Neural progenitor cell (in vitro differentiated cells): ENCODE results near the gene CD70. TPM values are rescaled to one million over a fixed set of nuclear protein-coding genes. Genes with fewer than 3 reads are reported as not detected.
"Not testable (repeated sequence)": the region's sequence is repeated elsewhere in the genome, so short reads cannot be mapped to it uniquely, and the experiment has no call there.

Experiments
- DNase-seq: peaks from one replicate; pipeline ENCODE4 v3.0.0-alpha.2; 2016; ENCODE audit warnings: low spot score
- H2AFZ ChIP-seq: fragments of 200-600 bp; sonication (generic); replicated peaks from 2 replicates; pipeline ENCODE4 v1.6.1; 2016; ENCODE audit warnings: antibody characterized with exemption
- H3F3A ChIP-seq: fragments of 200-600 bp; sonication (generic); 2 replicates; pipeline ENCODE4 v1.6.1; 2016; ENCODE audit warnings: antibody characterized with exemption, low read depth
- H3K27ac ChIP-seq: fragments of 200-600 bp; sonication (generic); 2 replicates; pipeline ENCODE4 v1.5.1; 2016; ENCODE audit warnings: mild to moderate bottlenecking
- H3K27me3 ChIP-seq: fragments of 200-600 bp; sonication (generic); 2 replicates; pipeline ENCODE4 v1.6.1; 2016; ENCODE audit warnings: mild to moderate bottlenecking, moderate library complexity
- H3K36me3 ChIP-seq: fragments of 200-600 bp; sonication (generic); 2 replicates; pipeline ENCODE4 v1.5.1; 2016
- H3K4me1 ChIP-seq: fragments of 200-600 bp; sonication (generic); 2 replicates; pipeline ENCODE4 v1.6.1; 2016; ENCODE audit warnings: mixed run types
- H3K4me2 ChIP-seq: fragments of 200-600 bp; sonication (generic); 2 replicates; pipeline ENCODE4 v1.6.1; 2016
- H3K4me3 ChIP-seq: fragments of 200-600 bp; sonication (generic); 2 replicates; pipeline ENCODE4 v1.5.1; 2016
- H3K79me2 ChIP-seq: fragments of 200-600 bp; sonication (generic); 2 replicates; pipeline ENCODE4 v1.6.1; 2016; ENCODE audit warnings: low read depth
- H3K9ac ChIP-seq: fragments of 200-600 bp; sonication (generic); 2 replicates; pipeline ENCODE4 v1.6.1; 2016
- H3K9me3 ChIP-seq: fragments of 200-600 bp; sonication (generic); 2 replicates; pipeline ENCODE4 v1.5.1; 2016; ENCODE audit warnings: low read depth
- H4K20me1 ChIP-seq: fragments of 200-600 bp; sonication (generic); 2 replicates; pipeline ENCODE4 v1.6.1; 2016; ENCODE audit warnings: low read depth
- H3K27ac Mint-ChIP-seq: 3 replicates; pipeline ENCODE4 v1.8.0; 2021; ENCODE audit warnings: mixed read lengths
- H3K27me3 Mint-ChIP-seq: 2 replicates; pipeline ENCODE4 v1.8.0; 2022; ENCODE audit warnings: low read depth, mild to moderate bottlenecking, inconsistent platforms, moderate library complexity, mixed read lengths; ENCODE audit not compliant: insufficient read depth
- H3K36me3 Mint-ChIP-seq: 3 replicates; pipeline ENCODE4 v1.8.0; 2021; ENCODE audit warnings: mixed read lengths
- H3K4me1 Mint-ChIP-seq: 3 replicates; pipeline ENCODE4 v1.8.0; 2021; ENCODE audit warnings: mixed read lengths
- H3K4me3 Mint-ChIP-seq: 3 replicates; pipeline ENCODE4 v1.8.0; 2021; ENCODE audit warnings: mild to moderate bottlenecking, moderate library complexity, mixed read lengths
- H3K9me3 Mint-ChIP-seq: 3 replicates; pipeline ENCODE4 v1.8.0; 2020; ENCODE audit warnings: mixed read lengths
- EZH2 ChIP-seq: fragments of 200-600 bp; sonication (generic); IDR thresholded peaks from 2 replicates; pipeline ENCODE4 v1.6.1; 2017; ENCODE audit warnings: antibody characterized with exemption, mild to moderate bottlenecking, moderate library complexity
- EZH2phosphoT487 ChIP-seq: fragments of 200-600 bp; sonication (generic); IDR thresholded peaks from 2 replicates; pipeline ENCODE4 v1.6.1; 2017; ENCODE audit warnings: antibody characterized with exemption
- total RNA-seq: library from RNA; depleted of rRNA; stranded (reverse); fragments of >200 nt; gene quantifications from 2 replicates; pipeline ENCODE4 v1.2.3, GENCODE V29; 2015; ENCODE audit warnings: low replicate concordance
- TF ChIP-seq, protein P1 (sequence below): fragments of 200-600 bp; sonication (generic); IDR thresholded peaks from 2 replicates; pipeline ENCODE4 v1.5.1; 2017; ENCODE audit warnings: antibody characterized with exemption, mild to moderate bottlenecking

CD70 gene
- total RNA-seq, 1 donor from 2014 or later = not detected

DNA sequence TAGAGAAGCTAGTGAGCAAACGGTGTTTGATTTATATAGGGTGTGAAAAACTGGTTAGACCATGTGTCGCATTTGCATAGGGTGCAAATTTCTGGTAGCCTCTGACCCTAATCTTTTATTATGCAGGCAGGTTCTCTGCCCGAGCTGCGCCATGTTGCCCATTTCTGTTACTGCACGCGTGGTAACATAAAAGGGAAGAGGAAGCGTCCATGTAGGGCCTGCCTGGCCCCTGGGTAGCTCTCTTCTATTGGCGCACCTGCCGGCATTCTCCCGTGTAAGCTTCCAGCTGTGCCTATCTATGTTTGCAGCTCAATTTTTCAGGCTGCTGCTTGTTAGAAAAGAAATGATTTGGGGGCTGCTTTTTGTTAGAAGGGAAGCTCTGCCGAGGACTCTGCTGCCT is 14.0 kb upstream of the CD70 start:
- DNase-seq = no peak
- H3K27me3 Mint-ChIP-seq = peaks cover 7% of the 10 kb centered on the region
- no peaks in the 10 kb centered on the region for H3K36me3 Mint-ChIP-seq
- H3K4me2 ChIP-seq = no peak overlapping the region
- H3K27me3 ChIP-seq = no peaks in the 10 kb centered on the region
- no peaks in the 10 kb centered on the region for H3K79me2 ChIP-seq
- no peak overlapping the region for H3K4me3 Mint-ChIP-seq
- no peak overlapping the region for H3K9ac ChIP-seq
- no peak for TF ChIP-seq EZH2
- no peak for TF ChIP-seq EZH2phosphoT487
- no peaks in the 10 kb centered on the region for H3K4me1 ChIP-seq
- no peak overlapping the region for H3K4me3 ChIP-seq
- H3F3A ChIP-seq = no peaks in the 10 kb centered on the region
- H3K9me3 Mint-ChIP-seq = no peaks in the 10 kb centered on the region
- H2AFZ ChIP-seq = no peak overlapping the region
- H3K9me3 ChIP-seq = no peaks in the 10 kb centered on the region
- H3K4me1 Mint-ChIP-seq = peaks cover 3% of the 10 kb centered on the region
- no peaks in the 10 kb centered on the region for H4K20me1 ChIP-seq
- no peaks in the 10 kb centered on the region for H3K36me3 ChIP-seq
- no peak overlapping the region for H3K27ac ChIP-seq
- no peak overlapping the region for H3K27ac Mint-ChIP-seq

DNA sequence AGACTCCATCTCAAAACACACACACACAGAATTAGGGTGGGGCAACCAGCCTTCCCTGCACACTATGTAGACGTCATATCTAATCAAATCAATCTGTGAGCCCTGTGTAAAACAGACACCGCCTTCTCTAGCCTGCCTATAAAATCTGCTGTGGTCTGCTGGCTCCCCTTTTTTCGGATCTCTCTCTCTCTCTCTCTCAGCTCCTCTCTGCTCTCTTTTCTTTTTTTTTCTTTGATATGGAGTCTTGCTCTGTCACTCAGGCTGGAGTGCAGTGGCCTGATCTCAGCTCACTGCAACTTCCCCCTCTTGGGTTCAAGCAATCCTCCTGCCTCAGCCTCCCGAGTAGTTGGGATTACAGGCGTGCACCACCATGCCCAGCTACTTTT is 11.8 kb upstream of the CD70 start:
- Mint-ChIP-seq H3K36me3 (no peaks in the 10 kb centered on the region), H3K27ac (no peak overlapping the region), H3K9me3 (peaks cover 3% of the 10 kb centered on the region), H3K4me3 (no peak overlapping the region), H3K4me1 (peaks cover 3% of the 10 kb centered on the region), H3K27me3 (peaks cover 7% of the 10 kb centered on the region)
- Histone ChIP-seq H3K4me2 (no peak overlapping the region), H3K79me2 (no peaks in the 10 kb centered on the region), H3K27me3 (no peaks in the 10 kb centered on the region), H3K27ac (no peak overlapping the region), H2AFZ (no peak overlapping the region), H3K9ac (no peak overlapping the region), H3K9me3 (no peaks in the 10 kb centered on the region), H3F3A (no peaks in the 10 kb centered on the region), H4K20me1 (no peaks in the 10 kb centered on the region), H3K4me1 (no peaks in the 10 kb centered on the region), H3K4me3 (no peak overlapping the region), H3K36me3 (no peaks in the 10 kb centered on the region)
- TF ChIP-seq EZH2phosphoT487 = no peak
- no peak for TF ChIP-seq EZH2
- TF ChIP-seq, protein P1, sequence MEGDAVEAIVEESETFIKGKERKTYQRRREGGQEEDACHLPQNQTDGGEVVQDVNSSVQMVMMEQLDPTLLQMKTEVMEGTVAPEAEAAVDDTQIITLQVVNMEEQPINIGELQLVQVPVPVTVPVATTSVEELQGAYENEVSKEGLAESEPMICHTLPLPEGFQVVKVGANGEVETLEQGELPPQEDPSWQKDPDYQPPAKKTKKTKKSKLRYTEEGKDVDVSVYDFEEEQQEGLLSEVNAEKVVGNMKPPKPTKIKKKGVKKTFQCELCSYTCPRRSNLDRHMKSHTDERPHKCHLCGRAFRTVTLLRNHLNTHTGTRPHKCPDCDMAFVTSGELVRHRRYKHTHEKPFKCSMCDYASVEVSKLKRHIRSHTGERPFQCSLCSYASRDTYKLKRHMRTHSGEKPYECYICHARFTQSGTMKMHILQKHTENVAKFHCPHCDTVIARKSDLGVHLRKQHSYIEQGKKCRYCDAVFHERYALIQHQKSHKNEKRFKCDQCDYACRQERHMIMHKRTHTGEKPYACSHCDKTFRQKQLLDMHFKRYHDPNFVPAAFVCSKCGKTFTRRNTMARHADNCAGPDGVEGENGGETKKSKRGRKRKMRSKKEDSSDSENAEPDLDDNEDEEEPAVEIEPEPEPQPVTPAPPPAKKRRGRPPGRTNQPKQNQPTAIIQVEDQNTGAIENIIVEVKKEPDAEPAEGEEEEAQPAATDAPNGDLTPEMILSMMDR = no peak
- DNase-seq = no peak

DNA sequence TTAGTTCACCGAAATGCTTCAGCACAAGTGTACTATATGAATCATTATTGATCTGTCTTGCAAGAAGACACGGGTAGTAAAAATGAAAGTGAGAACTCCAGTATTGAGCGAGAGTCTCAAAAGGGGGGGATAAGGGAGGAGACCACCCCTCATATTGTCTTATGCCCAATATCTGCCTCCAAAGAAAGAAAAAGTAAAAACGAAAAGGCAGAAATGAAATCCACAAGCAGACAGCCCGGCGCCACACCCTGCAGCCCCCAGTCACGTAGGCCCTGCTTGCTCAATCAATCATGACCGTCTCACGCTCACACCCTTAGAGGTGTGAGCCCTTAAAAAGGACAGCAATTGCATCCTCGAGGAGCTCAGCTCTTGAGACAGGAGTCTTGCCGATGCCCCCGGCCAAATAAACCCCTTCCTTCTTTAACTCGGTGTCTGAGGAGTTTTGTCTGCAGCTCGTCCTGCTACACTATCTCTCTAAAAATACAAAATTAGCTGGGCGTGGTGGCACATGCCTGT is 10.6 kb upstream of the CD70 start:
- not testable (repeated sequence) for H3K4me1 Mint-ChIP-seq, H3K4me2 ChIP-seq, H3K36me3 Mint-ChIP-seq, H2AFZ ChIP-seq, H4K20me1 ChIP-seq, H3K9me3 ChIP-seq, H3K9ac ChIP-seq, H3K4me3 ChIP-seq, H3K4me3 Mint-ChIP-seq, H3K27me3 Mint-ChIP-seq, H3K27ac Mint-ChIP-seq, H3K27ac ChIP-seq, DNase-seq, H3K79me2 ChIP-seq, H3F3A ChIP-seq, H3K4me1 ChIP-seq, H3K36me3 ChIP-seq, H3K9me3 Mint-ChIP-seq, H3K27me3 ChIP-seq

DNA sequence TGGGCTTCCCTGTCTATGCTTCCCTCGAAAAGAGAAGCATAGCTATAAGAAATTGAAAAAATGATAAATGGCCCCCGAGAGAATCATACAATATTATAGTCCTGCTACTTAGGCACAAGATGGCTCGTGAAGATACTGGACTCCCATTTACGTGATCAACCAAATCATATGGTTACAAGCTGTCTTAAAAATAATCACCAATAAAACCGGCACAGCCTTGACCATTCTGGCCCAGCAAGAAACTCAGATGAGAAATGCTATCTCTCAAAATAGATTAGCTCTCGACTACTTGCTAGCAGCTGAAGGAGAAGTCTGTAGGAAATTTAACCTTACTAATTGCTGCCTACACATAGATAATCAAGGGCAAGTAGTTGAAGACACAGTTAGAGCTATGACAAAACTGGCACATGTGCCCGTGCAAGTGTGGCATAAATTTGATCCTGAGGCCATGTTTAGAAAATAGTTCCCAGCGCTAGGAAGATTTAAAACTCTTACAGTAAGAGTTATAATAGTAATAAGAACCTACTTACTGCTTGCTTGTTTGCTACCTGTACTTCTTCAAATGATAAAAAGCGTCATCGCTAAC is 10.1 kb upstream of the CD70 start:
- H2AFZ ChIP-seq, H3F3A ChIP-seq, H3K4me1 ChIP-seq, H3K9me3 Mint-ChIP-seq, H3K4me3 ChIP-seq, H3K79me2 ChIP-seq, H3K9ac ChIP-seq, H3K27me3 Mint-ChIP-seq, H3K4me2 ChIP-seq, H3K36me3 ChIP-seq, H4K20me1 ChIP-seq, DNase-seq, H3K27me3 ChIP-seq, H3K4me3 Mint-ChIP-seq, H3K9me3 ChIP-seq, H3K4me1 Mint-ChIP-seq, H3K36me3 Mint-ChIP-seq, H3K27ac Mint-ChIP-seq, H3K27ac ChIP-seq: not testable (repeated sequence)

DNA sequence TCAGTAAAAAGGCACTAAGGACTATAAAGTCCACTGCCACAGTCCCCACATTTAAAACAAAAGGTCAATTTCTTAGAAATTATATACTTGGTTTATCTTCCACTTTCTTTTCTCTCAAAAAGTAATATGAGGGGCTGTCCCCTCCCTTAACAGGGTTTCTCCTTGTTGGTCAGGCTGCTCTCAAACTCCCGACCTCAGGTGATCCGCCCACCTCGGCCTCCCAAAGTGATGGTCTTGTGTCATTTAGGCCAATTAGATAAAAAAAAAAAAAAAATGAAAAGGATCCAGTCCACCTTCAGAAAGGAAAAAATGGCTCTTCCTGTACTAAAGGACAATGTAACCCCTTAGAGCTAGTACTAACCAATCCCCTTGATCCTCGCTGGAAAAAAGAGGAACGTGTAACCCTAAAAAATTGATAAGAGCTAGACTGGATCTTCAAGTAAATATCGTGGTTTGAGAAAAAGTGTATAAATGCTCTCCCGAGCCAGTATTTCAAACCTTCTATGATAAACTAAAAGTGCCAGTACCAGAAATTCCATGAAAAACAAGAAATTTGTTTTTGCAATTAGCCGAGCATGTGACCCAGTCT is 9.0 kb upstream of the CD70 start:
- Histone ChIP-seq H2AFZ (no peak overlapping the region), H3K9ac (no peak overlapping the region), H4K20me1 (no peaks in the 10 kb centered on the region), H3K4me1 (no peaks in the 10 kb centered on the region), H3K36me3 (no peaks in the 10 kb centered on the region), H3K79me2 (no peaks in the 10 kb centered on the region), H3K9me3 (no peaks in the 10 kb centered on the region), H3K27me3 (no peaks in the 10 kb centered on the region), H3F3A (no peaks in the 10 kb centered on the region), H3K4me3 (no peak overlapping the region), H3K27ac (no peak overlapping the region), H3K4me2 (no peak overlapping the region)
- H3K4me3 Mint-ChIP-seq = no peak overlapping the region
- H3K4me1 Mint-ChIP-seq = peaks cover 3% of the 10 kb centered on the region
- H3K36me3 Mint-ChIP-seq = no peaks in the 10 kb centered on the region
- TF ChIP-seq EZH2 (no peak), EZH2phosphoT487 (no peak)
- TF ChIP-seq, protein P1 = no peak
- H3K27ac Mint-ChIP-seq = no peak overlapping the region
- DNase-seq = no peak
- H3K27me3 Mint-ChIP-seq = peaks cover 8% of the 10 kb centered on the region
- H3K9me3 Mint-ChIP-seq = peaks cover 10% of the 10 kb centered on the region

DNA sequence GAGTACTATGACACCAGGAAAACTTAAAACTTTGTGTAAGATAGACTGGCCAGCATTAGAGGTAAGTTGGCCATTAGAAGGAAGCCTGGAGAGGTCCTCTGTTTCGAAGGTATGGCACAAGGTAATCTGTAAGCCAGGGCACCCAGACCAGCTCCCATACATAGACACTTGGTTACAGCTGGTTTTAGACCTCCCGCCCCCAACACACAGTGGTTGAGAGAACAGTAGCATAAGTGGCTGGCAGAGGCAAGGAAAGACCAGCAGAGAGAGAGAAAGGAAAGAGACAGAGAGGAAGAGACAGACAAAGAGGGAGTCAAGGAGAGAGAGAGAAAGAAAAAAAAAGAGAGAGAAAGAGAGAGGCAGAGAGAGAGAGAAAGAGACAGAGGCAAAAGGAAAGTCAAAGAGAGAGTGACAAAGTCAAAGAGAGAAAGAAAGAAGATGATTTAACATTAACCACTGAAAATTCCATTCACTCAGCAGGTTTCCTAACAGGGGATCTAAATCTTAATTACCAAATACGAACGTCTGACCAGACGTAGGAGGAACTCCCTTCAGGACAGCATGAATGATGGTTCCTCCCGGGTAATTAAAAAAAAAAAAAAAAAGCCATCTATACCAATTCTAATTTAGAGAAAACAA is 7.4 kb upstream of the CD70 start:
- not testable (repeated sequence) for H3K4me1 ChIP-seq, H3K36me3 ChIP-seq, H3K27me3 Mint-ChIP-seq, H3K27ac Mint-ChIP-seq, H2AFZ ChIP-seq, H3K9ac ChIP-seq, H3F3A ChIP-seq, H3K4me1 Mint-ChIP-seq, H3K27ac ChIP-seq, DNase-seq, H3K4me3 Mint-ChIP-seq, H3K4me3 ChIP-seq, H3K4me2 ChIP-seq, H3K36me3 Mint-ChIP-seq, H3K9me3 ChIP-seq, H4K20me1 ChIP-seq, H3K9me3 Mint-ChIP-seq, H3K79me2 ChIP-seq
- H3K27me3 ChIP-seq = peaks cover 13% of the 10 kb centered on the region
